PC-3 (cell line): ENCODE measurements around the gene TMEM185B. TPM values are rescaled to one million over a fixed set of nuclear protein-coding genes. Genes with fewer than 3 reads are reported as not detected.

Experiments used
- ATAC-seq: fragments of 200-7000 bp; cut with Tn5 transposase; 2 replicates; pipeline ENCODE4 v1.9.1; 2020; ENCODE audit warnings: mild to moderate bottlenecking, moderate library complexity
- BruUV-seq: library from RNA; stranded (reverse); fragments of 400-500 nt; replicated peaks from 2 replicates; lab custom pipeline; 2021; lab: Mats Ljungman, UMichigan
- CTCF ChIA-PET: fragments of 300-600 bp; sonication (Branson Sonifier 250); formaldehyde crosslinking; loops from one replicate; lab custom pipeline; 2022; ENCODE audit warnings: antibody characterized with exemption; lab: Charles Lee
- POLR2A ChIA-PET: fragments of 300-600 bp; sonication (Branson Sonifier 250); formaldehyde crosslinking; loops from one replicate; lab custom pipeline; 2022; ENCODE audit warnings: antibody characterized with exemption; ENCODE audit not compliant: unreplicated experiment; lab: Charles Lee
- DNase-seq: peaks from one replicate; pipeline ENCODE4 v3.0.0-alpha.2; 2015
- H2AFZ ChIP-seq: fragments of 300-600 bp; sonication (generic); 2 replicates; pipeline ENCODE4 v1.6.0; 2016; ENCODE audit warnings: antibody characterized with exemption, low read length
- H3F3A ChIP-seq: fragments of 300-600 bp; sonication (generic); one replicate; pipeline ENCODE4 v1.6.0; 2017; ENCODE audit warnings: antibody characterized with exemption, low read length, control low read depth, mild to moderate bottlenecking; ENCODE audit not compliant: unreplicated experiment
- H3K27ac ChIP-seq: fragments of 300-600 bp; sonication (generic); 2 replicates; pipeline ENCODE4 v1.5.1; 2016; ENCODE audit warnings: mild to moderate bottlenecking, low read length
- H3K27me3 ChIP-seq: fragments of 300-600 bp; sonication (generic); 2 replicates; pipeline ENCODE4 v1.6.1; 2016; ENCODE audit warnings: low read length, mixed read lengths
- H3K36me3 ChIP-seq: fragments of 300-600 bp; sonication (generic); 2 replicates; pipeline ENCODE4 v1.6.1; 2016; ENCODE audit warnings: low read depth, mixed run types, low read length, mixed read lengths
- H3K4me1 ChIP-seq: fragments of 300-600 bp; sonication (generic); 2 replicates; pipeline ENCODE4 v1.5.1; 2016; ENCODE audit warnings: low read length; ENCODE audit not compliant: insufficient read depth
- H3K4me2 ChIP-seq: fragments of 300-600 bp; sonication (generic); 2 replicates; pipeline ENCODE4 v1.6.0; 2016; ENCODE audit warnings: low read length
- H3K4me3 ChIP-seq: fragments of 300-600 bp; sonication (generic); 2 replicates; pipeline ENCODE4 v1.5.1; 2016; ENCODE audit warnings: mild to moderate bottlenecking, low read length, mixed read lengths
- H3K79me2 ChIP-seq: fragments of 300-600 bp; sonication (generic); 2 replicates; pipeline ENCODE4 v1.6.1; 2017; ENCODE audit warnings: low read length, mixed read lengths
- H3K9ac ChIP-seq: fragments of 300-600 bp; sonication (generic); 2 replicates; pipeline ENCODE4 v1.6.0; 2016; ENCODE audit warnings: mild to moderate bottlenecking, low read length
- H3K9me2 ChIP-seq: fragments of 300-600 bp; sonication (generic); replicated peaks from 2 replicates; pipeline ENCODE4 v1.6.1; 2016; ENCODE audit warnings: mixed run types, low read length, mixed read lengths
- H3K9me3 ChIP-seq: fragments of 300-600 bp; sonication (generic); 2 replicates; pipeline ENCODE4 v1.6.1; 2016; ENCODE audit warnings: low read length, mixed read lengths
- H4K20me1 ChIP-seq: fragments of 300-600 bp; sonication (generic); 2 replicates; pipeline ENCODE4 v1.6.1; 2016; ENCODE audit warnings: low read length, mixed read lengths
- CTCF ChIP-seq: fragments of 300-600 bp; sonication (generic); conservative IDR thresholded peaks from 2 replicates; pipeline ENCODE4 v1.5.1; 2017; ENCODE audit warnings: antibody characterized with exemption, low read depth, mild to moderate bottlenecking, low read length
- EZH2 ChIP-seq: fragments of 300-600 bp; sonication (generic); IDR thresholded peaks from one replicate; pipeline ENCODE4 v1.6.1; 2017; ENCODE audit warnings: antibody characterized with exemption, mild to moderate bottlenecking, low read length; ENCODE audit not compliant: unreplicated experiment
- EZH2phosphoT487 ChIP-seq: fragments of 300-600 bp; sonication (generic); IDR thresholded peaks from 2 replicates; pipeline ENCODE4 v1.6.1; 2018; ENCODE audit warnings: mild to moderate bottlenecking, antibody characterized with exemption, low read length, borderline replicate concordance
- intact Hi-C: fragments of 100-400 bp; cut with micrococcal nuclease; formaldehyde crosslinking; loops from 2 replicates; pipeline ENCODE4 v1.9.0; 2023
- total RNA-seq: library from RNA; depleted of rRNA; stranded (reverse); fragments of >200 nt; gene quantifications from 2 replicates; pipeline ENCODE4 v1.2.3, GENCODE V29; 2014

TMEM185B gene
- total RNA-seq, 1 experiment from 2014 or later: 67.5 TPM

GRCh38 chr2:120238728-120239487 is 15.7 kb upstream of the TMEM185B start:
- TF ChIP-seq EZH2 (no peak), EZH2phosphoT487 (no peak), CTCF (no peak)
- peak overlapping the region; percentile 89 for H3K9ac ChIP-seq
- intact Hi-C loops: no loop called here
- ChIA-PET CTCF (no interaction called here), POLR2A (no interaction called here)
- no peaks in the 10 kb centered on the region for H3K9me2 ChIP-seq
- ATAC-seq: peak; percentile 85
- peaks cover 7% of the 10 kb centered on the region for H3F3A ChIP-seq
- H3K4me3 ChIP-seq: peak overlapping the region; percentile 64
- no peaks in the 10 kb centered on the region for H4K20me1 ChIP-seq
- peak overlapping the region; percentile 94 for H3K4me2 ChIP-seq
- H3K36me3 ChIP-seq: no peaks in the 10 kb centered on the region
- H3K27me3 ChIP-seq: no peaks in the 10 kb centered on the region
- peak overlapping the region; percentile 51 for H2AFZ ChIP-seq
- peak; percentile 93 for DNase-seq
- no peaks in the 10 kb centered on the region for H3K9me3 ChIP-seq
- H3K4me1 ChIP-seq: peaks cover 49% of the 10 kb centered on the region
- H3K27ac ChIP-seq: peak overlapping the region; percentile 98
- no TSS peak for BruUV-seq
- H3K79me2 ChIP-seq: no peaks in the 10 kb centered on the region

- Histone ChIP-seq H4K20me1 (no peaks in the 10 kb centered on the region), H2AFZ (no peak overlapping the region), H3K9me2 (no peaks in the 10 kb centered on the region), H3K27ac (peak overlapping the region; percentile 98), H3K9ac (peak overlapping the region; percentile 89), H3K9me3 (no peaks in the 10 kb centered on the region), H3K4me1 (peaks cover 42% of the 10 kb centered on the region), H3K4me2 (peak overlapping the region; percentile 94), H3K36me3 (no peaks in the 10 kb centered on the region), H3K4me3 (peak overlapping the region; percentile 25; the same call in 1 of the 2 replicates), H3K27me3 (no peaks in the 10 kb centered on the region), H3F3A (peaks cover 7% of the 10 kb centered on the region), H3K79me2 (no peaks in the 10 kb centered on the region)
- peak; percentile 66 for ATAC-seq
- TF ChIP-seq EZH2phosphoT487: no peak
- TF ChIP-seq CTCF: no peak
- TF ChIP-seq EZH2: no peak
- no TSS peak for BruUV-seq
- ChIA-PET CTCF (no interaction called here), POLR2A (no interaction called here)
- DNase-seq: peak; percentile 93
- intact Hi-C loops: no loop called here
Observed at GRCh38 chr2:120237491-120237902, 14.3 kb upstream of the TMEM185B start.

GRCh38 chr2:120236791-120237190 is 13.6 kb upstream of the TMEM185B start:
- no peaks in the 10 kb centered on the region for H4K20me1 ChIP-seq
- no peaks in the 10 kb centered on the region for H3K27me3 ChIP-seq
- TF ChIP-seq CTCF (no peak), EZH2 (no peak), EZH2phosphoT487 (no peak)
- H3K9me3 ChIP-seq: no peaks in the 10 kb centered on the region
- no peaks in the 10 kb centered on the region for H3K9me2 ChIP-seq
- H3K79me2 ChIP-seq: no peaks in the 10 kb centered on the region
- no peak overlapping the region for H2AFZ ChIP-seq
- peak overlapping the region; percentile 94 for H3K4me2 ChIP-seq
- peak overlapping the region; percentile 98 for H3K27ac ChIP-seq
- ChIA-PET POLR2A (no interaction called here), CTCF (no interaction called here)
- peaks cover 48% of the 10 kb centered on the region for H3K4me1 ChIP-seq
- no peaks in the 10 kb centered on the region for H3K36me3 ChIP-seq
- intact Hi-C loops: no loop called here
- H3F3A ChIP-seq: peaks cover 7% of the 10 kb centered on the region
- no TSS peak for BruUV-seq
- H3K4me3 ChIP-seq: no peak overlapping the region
- DNase-seq (no peak), ATAC-seq (no peak)
- peak overlapping the region; percentile 30; the same call in 1 of the 2 replicates for H3K9ac ChIP-seq
